GM10248 (cell line): ENCODE measurements around the gene DTX2.
"Not testable (repeated sequence)": the region's sequence is repeated elsewhere in the genome, so short reads cannot be mapped to it uniquely, and the experiment has no call there.

Experiments
- CTCF ChIA-PET: fragments of 300-600 bp; sonication (Branson Sonifier 250); formaldehyde crosslinking; extraction: SDS; loops from one replicate; lab custom pipeline; 2021; ENCODE audit warnings: antibody characterized with exemption; lab: Yijun Ruan, JAX
- POLR2A ChIA-PET: fragments of 350-650 bp; sonication (Branson Sonifier 250); formaldehyde crosslinking; extraction: SDS; loops from one replicate; lab custom pipeline; 2020; ENCODE audit warnings: antibody characterized with exemption; lab: Yijun Ruan, JAX
- DNase-seq: peaks from one replicate; pipeline ENCODE4 v3.0.0; 2012; ENCODE audit errors: extremely low spot score

DTX2 gene

GRCh38 chr7:76476280-76476679 lies 14.8 kb downstream of the DTX2 start:
- CTCF ChIA-PET, DNase-seq, POLR2A ChIA-PET: not testable (repeated sequence)

- POLR2A ChIA-PET, DNase-seq, CTCF ChIA-PET: not testable (repeated sequence)
These were observed 15.4 kb downstream of the DTX2 start for GRCh38 chr7:76476742-76477474.

- CTCF ChIA-PET, POLR2A ChIA-PET, DNase-seq: not testable (repeated sequence)
These were observed 18.1 kb downstream of the DTX2 start for GRCh38 chr7:76479628-76480027.

- POLR2A ChIA-PET, CTCF ChIA-PET, DNase-seq: not testable (repeated sequence)
These were observed 19.1 kb downstream of the DTX2 start for GRCh38 chr7:76480403-76481253.

GRCh38 chr7:76482660-76483059 lies 21.2 kb downstream of the DTX2 start:
- POLR2A ChIA-PET, DNase-seq, CTCF ChIA-PET: not testable (repeated sequence)

GRCh38 chr7:76483081-76483480 lies 21.6 kb downstream of the DTX2 start:
- CTCF ChIA-PET, POLR2A ChIA-PET, DNase-seq: not testable (repeated sequence)

- DNase-seq, POLR2A ChIA-PET, CTCF ChIA-PET: not testable (repeated sequence)
These were observed 22.9 kb downstream of the DTX2 start for GRCh38 chr7:76484456-76484855.

GRCh38 chr7:76485822-76486610 lies 24.5 kb downstream of the DTX2 start:
- POLR2A ChIA-PET, DNase-seq, CTCF ChIA-PET: not testable (repeated sequence)

- DNase-seq, CTCF ChIA-PET, POLR2A ChIA-PET: not testable (repeated sequence)
These were observed 25.1 kb downstream of the DTX2 start for GRCh38 chr7:76486618-76487017.

- DNase-seq, CTCF ChIA-PET, POLR2A ChIA-PET: not testable (repeated sequence)
These were observed 26.5 kb downstream of the DTX2 start for GRCh38 chr7:76487969-76488368.

- CTCF ChIA-PET, POLR2A ChIA-PET, DNase-seq: not testable (repeated sequence)
These were observed 30.6 kb downstream of the DTX2 start for GRCh38 chr7:76492139-76492538.

- CTCF ChIA-PET, POLR2A ChIA-PET, DNase-seq: not testable (repeated sequence)
These were observed 34.2 kb downstream of the DTX2 start for GRCh38 chr7:76495717-76496116.

GRCh38 chr7:76497918-76498582 lies 36.5 kb downstream of the DTX2 start:
- DNase-seq, POLR2A ChIA-PET, CTCF ChIA-PET: not testable (repeated sequence)

GRCh38 chr7:76498583-76499200 lies 37.2 kb downstream of the DTX2 start:
- DNase-seq, POLR2A ChIA-PET, CTCF ChIA-PET: not testable (repeated sequence)

GRCh38 chr7:76499201-76499923 lies 37.9 kb downstream of the DTX2 start:
- POLR2A ChIA-PET, CTCF ChIA-PET, DNase-seq: not testable (repeated sequence)

- CTCF ChIA-PET, POLR2A ChIA-PET: not testable (repeated sequence)
These were observed 38.4 kb downstream of the DTX2 start for GRCh38 chr7:76499924-76500241.

GRCh38 chr7:76502224-76502623 lies 40.7 kb downstream of the DTX2 start:
- CTCF ChIA-PET, DNase-seq, POLR2A ChIA-PET: not testable (repeated sequence)

More at GRCh38 chr7:76499924-76500241, 38.4 kb downstream of the DTX2 start:
- not testable (repeated sequence) for DNase-seq
